GM12873 (cell line): ENCODE measurements around the gene AFDN.

Source experiments
- TF ChIP-seq, protein P1 (sequence below): IDR thresholded peaks from 2 replicates; pipeline ENCODE4 v1.5.1; 2012; ENCODE audit warnings: low read depth, mild to moderate bottlenecking, moderate library complexity, low read length, control low read depth; ENCODE audit not compliant: insufficient read depth; ENCODE audit errors: missing control alignments

Gene AFDN

GRCh38 chr6:167791091-167791779, 35.5 kb upstream of the AFDN start:
- TF ChIP-seq, protein P1, sequence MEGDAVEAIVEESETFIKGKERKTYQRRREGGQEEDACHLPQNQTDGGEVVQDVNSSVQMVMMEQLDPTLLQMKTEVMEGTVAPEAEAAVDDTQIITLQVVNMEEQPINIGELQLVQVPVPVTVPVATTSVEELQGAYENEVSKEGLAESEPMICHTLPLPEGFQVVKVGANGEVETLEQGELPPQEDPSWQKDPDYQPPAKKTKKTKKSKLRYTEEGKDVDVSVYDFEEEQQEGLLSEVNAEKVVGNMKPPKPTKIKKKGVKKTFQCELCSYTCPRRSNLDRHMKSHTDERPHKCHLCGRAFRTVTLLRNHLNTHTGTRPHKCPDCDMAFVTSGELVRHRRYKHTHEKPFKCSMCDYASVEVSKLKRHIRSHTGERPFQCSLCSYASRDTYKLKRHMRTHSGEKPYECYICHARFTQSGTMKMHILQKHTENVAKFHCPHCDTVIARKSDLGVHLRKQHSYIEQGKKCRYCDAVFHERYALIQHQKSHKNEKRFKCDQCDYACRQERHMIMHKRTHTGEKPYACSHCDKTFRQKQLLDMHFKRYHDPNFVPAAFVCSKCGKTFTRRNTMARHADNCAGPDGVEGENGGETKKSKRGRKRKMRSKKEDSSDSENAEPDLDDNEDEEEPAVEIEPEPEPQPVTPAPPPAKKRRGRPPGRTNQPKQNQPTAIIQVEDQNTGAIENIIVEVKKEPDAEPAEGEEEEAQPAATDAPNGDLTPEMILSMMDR = no peak

- TF ChIP-seq, protein P1 = no peak
Observed at GRCh38 chr6:167791780-167792478, 34.8 kb upstream of the AFDN start.

GRCh38 chr6:167793421-167793820, 33.3 kb upstream of the AFDN start:
- TF ChIP-seq, protein P1 = no peak

DNA sequence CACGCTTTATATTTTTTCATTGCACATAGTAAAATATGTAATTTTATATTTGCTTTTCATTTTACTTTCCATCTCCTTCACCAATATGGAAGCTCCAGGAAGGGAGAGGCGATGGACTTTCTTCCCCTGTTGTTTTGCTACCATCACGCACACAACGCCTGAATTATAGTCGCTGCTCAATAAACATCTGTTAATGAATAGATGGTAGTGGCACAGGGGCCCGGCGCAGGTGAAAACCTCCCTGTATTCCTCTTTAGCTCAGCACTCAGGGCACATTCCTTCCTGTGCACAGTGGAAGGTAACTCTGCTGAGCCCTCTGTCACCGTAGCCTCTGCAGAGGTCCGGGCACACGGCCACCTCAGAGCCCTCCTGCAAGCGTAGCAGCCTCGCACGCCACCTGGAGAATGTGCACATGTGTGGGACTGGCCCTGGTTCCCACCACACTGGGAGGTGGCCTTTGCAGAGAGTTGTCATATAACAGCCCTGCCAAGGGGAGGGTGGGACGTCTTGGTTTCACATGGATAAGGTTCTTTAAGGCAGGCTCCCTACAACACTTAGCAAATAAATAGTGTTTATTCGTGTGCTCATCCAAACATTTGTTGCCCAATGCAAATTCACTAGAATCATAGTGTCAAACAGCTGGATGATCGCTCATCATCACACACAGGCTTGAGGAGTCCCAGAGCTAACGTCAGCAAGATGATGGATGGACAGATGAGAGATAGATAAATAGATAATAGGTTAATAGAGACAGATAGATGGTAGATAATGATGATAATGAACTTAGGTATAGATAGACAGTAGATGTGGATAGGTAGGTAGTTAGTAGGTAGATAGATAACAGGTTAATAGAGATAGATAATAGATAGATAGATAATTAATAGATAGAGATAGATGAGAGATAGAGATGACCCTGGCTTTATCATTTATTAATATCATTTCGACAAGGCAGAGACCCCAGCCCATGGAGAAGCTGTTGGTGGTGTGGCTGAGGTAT, 32.3 kb upstream of the AFDN start:
- TF ChIP-seq, protein P1 = no peak

- TF ChIP-seq, protein P1 = no peak
Observed at GRCh38 chr6:167795321-167795811, 31.3 kb upstream of the AFDN start.

DNA sequence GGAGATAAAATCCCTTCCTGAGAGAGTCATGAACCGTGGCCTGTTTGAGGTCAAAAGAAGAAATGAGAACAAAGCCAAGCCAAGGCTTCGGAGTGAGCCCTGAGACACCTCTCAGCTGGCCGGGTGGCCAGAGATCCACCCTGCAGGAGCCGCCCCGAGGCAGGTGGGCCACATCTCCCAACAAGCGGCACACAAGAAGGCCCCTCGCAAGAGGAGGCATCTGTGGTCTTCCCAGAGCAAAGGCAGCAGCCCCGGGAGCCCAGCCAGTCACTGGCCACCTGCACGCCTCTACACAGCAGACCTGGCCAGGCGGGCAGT, 30.9 kb upstream of the AFDN start:
- TF ChIP-seq, protein P1 = no peak
